GM21737 (cell line): ENCODE measurements around the gene NOC3L.
A peak's percentile ranks its signal among the peaks of the same experiment; 100 is the strongest.
"Not testable (repeated sequence)": the region's sequence is repeated elsewhere in the genome, so short reads cannot be mapped to it uniquely, and the experiment has no call there.

Experiments used
- ATAC-seq: cut with Tn5 transposase; IDR thresholded peaks from one replicate; pipeline ENCODE4 v1.9.1; 2021; ENCODE audit warnings: mild to moderate bottlenecking, moderate library complexity; ENCODE audit not compliant: unreplicated experiment

Gene NOC3L

DNA sequence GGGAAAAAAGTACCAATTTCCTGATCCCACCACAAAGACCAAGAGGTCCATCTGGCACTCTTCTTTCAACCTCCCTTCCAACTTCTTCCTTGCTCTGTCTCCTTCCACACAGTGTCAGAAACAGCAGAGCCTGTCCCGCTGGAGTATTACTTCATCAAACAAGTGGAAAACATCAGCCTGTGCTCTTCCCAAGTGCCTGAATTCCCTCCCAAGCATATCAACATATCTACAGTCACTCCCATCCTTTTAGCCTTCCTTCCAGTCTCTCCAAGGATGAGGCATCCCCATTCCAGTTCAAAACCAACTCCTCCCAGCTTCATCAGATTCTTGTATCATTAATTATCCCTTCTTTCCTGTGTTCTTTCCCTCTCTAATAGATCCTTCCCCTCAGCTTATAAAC, 1.7 kb upstream of the NOC3L start:
- no peak for ATAC-seq

DNA sequence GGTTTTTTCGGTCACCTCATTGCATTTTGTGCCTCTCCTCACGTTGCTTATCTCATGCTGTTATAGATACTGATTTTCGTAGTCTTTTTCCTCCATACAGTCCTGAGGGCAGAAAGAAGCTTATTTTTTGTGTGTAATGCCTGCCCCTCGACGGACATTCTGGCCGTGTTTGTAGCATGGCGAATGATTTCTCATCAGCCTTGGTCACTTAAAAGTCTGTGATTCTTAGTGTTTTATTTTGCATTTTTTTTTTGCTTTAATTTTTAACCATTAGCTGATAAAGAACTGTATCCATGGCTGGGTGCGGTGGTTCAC, 469 bp upstream of the NOC3L start:
- no peak for ATAC-seq

DNA sequence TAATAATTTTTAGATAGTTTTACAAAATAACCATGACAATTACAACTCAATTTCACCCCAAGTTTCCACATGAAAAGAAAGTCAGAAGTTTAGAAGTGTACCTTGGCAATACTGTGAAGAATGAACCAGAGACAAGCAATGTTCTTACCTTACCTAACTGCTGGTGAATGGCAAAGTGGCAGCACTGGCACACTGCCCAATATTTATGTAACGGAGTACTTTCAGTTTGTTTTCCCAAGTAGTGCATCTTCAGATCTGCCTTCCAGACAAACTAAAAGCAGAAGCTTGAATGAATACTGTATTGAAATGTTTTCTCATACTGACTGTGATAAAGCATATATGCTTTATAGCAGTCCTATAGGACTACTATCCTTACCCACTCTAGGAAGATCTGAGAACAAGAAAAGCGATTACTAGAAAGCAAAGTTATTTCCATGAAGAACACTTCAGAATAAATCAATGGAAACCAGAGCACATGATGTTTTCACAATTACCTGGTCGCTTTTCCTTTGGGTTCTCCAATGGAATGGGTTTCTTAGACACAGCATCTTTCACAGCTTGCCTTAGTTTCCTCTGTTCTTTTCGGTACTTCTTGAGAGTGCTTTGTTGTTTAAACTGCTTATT, 1.5 kb downstream of the NOC3L start:
- no peak for ATAC-seq

DNA sequence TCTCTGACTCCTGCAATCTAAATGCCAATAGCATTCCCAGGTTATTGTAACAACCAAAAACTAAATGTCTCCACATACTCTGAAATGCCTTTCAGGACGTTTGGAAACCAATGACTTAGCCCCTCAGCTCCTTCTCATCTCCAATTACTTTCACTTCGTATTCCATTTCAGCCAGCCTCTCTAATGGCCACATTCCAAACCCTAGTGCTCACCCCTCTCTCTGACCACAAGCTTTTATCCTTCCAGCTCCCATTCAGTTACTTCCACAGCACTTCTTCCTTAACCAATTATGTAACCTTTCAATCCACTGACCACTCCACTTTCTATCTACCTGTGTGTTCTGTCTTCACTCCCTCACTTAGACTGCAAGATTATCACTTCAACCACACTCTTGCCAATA, 4.3 kb downstream of the NOC3L start:
- no peak for ATAC-seq

DNA sequence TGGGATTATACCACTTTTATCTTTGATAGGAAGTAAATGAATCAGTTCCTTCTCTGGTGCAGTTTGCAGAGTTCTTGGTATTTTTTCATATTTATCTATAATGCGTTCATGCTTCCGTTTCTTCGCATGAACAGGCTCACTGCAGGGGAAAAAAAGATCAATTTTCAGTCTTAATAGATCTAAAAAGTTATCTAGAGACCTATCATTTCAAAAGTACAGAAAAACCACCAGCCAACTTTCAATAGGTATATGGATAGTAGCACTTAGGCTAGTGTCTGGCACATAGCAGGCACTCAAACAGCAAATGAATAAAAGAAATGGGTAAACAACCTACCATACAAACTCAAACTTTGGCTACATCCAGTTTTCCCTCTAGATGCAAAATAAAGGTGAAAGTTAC, 5.5 kb downstream of the NOC3L start:
- no peak for ATAC-seq

DNA sequence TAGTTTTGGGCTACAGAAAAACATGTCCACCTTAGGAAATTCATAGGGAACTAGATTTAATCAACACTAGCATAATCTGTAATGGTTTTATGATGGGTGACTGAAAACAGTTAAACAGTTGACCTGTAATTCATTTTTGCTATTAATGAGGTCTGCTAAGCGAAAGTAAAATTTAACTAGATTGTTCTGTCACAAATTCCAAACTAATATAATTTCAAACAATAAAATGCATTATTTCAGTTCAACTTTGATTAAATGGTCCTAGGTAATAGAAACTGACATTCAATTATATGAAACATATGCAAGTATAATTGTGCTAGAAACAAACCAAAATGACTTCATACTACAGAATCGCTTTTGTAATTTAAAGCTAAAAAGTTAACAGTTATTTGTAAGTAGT, 6.9 kb downstream of the NOC3L start:
- no peak for ATAC-seq

DNA sequence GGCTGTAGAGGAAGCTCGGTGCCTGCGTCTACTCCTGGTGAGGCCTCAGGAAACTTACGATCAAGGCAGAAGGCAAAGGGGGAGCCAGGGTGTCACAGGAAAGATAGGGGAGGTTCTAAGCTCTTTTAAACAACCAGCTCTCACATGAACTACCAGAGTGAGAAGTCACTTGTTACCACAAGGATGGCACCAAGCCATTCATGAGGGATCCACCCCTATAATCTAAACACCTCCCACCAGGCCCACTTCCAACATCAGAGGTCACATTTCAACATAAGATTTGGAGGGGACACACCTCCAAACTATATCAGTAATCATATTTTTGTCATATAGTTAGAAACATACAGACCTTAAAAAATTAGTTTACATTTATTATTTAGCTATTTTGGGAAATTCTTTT, 9.4 kb downstream of the NOC3L start:
- no peak for ATAC-seq

DNA sequence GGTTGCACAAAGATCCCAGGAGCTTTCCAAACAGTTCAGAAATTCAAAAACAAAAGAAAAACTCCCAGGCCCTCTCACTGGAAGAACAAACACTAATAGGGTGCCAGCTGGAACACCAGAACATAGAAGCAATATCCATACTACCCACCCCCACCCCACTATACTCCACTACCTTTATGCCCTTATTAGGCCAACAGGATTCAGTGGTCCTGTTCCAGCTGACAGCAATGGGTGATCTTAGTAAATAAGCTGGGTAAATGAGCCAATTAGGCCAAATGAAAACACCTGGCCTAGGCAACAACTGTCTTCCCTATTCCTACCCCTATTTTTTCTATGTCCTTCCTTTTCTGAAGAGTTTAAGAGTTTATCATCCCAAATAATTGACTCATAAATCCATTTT, 11.7 kb downstream of the NOC3L start:
- no peak for ATAC-seq

DNA sequence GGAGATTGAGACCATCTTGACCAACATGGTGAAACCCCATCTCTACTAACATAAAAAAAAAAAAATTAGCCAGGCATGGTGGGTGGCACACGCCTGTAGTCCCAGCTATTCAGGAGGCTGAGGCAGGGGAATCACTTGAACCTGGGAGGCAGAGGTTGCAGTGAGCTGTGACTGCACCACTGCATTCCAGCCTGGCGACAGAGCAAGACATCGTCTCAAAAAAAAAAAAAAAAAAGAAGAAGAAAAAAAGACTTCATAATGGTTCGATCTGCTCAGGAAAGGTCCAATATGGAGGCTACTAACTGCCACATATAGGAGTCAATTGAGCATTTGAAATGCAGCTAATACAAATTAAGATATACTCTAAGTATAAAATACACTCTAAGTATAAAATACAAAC, 12.2 kb downstream of the NOC3L start:
- not testable (repeated sequence) for ATAC-seq

DNA sequence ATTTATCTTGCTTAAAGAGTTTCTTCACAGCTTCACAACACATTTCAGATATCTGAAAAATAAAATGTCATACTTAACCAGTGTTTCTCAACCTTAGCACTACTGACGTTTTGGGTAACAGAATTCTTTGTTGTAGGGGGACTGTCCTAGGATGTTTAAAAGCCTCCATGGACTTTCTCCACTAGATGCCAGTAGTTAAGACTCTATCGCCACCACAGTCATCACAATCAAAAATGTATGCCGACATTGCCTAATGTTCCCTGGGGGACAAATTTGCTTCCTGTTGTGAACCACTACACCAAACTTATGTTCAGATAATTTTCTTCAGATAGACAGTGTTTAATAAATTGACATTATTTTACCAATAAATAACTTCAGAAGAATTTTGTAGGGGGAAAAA, 13.4 kb downstream of the NOC3L start:
- no peak for ATAC-seq

DNA sequence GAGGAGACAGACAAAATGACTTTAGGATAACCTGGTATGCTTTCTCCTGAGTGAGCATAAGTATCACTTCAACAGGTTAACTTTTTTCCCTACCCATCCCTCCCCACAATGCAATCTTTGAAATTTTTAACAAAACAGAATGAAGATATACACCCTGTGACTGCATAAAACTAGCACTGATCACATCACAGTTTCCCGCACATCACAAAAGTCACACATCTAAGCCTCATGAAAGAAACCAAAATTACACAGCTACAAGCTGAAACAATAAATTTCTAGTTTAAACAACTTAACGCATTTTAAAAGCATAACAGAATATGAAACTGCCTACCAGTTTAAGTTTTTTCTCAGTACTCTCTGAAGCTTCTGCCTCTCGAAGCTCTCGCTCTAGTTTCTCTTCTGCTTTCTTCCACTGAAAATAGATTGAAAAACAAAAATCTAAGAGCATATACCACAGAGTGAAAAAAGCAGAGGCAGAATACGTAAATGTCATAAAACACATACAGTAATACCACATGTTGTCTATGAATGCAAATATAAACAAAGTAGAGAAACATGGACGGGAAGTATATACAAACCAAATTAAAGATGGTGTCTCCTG, 18.1 kb downstream of the NOC3L start:
- ATAC-seq: peak; percentile 97

DNA sequence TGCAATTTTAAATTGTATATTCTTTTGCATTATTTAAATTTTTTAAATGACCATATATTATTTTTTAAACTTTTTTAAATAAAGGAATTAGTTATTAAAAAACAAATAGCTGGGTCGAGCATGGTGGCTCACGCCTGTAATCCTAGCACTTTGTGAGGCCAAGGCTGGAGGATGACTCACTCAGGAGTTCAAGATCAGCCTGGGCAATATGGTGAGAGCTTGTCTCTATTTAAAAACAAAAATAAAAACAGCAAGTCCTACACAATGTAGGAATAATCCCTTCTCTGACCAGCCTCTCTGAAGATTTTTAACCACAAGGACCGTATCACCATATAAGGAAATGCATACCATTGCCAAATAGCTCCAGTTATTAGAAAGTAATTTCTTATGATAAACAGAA, 19.6 kb downstream of the NOC3L start:
- ATAC-seq: no peak

DNA sequence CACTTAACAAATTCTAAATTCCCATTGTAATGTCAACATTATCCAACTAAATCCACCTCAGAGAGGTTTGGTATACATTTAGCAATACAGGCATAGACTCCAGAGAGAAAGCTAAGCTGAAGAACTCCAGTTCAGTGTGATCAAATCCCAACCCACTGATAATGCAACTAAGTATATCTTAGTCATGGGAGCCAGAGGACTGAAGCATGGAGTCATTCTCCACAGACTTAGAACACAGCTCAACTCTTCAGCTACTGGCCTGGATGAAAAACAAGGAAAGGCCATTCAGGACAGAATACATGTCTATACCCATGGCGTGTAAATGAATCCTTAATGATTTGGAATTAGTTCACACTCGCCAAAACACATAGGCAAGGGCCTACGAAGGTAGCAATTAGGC, 27.9 kb downstream of the NOC3L start:
- ATAC-seq: no peak

DNA sequence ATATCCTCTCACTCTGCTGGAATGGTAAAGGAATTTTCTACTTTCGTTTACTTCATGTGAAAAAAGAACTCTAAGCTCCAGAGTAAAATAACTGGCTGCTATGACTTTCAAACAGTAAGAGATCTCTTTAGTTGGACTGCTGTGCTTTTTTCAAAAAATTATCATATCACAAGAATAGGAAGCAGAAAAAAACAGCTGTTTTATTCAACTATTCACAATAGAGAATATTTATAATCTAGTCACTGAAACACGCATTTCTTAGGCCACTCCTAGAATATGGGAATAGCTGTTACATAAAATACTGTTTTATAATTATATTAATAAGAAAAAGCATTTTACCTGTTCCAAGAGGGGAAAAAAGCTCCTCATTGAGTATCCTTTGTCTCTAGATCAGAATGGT, 29.7 kb downstream of the NOC3L start:
- no peak for ATAC-seq

DNA sequence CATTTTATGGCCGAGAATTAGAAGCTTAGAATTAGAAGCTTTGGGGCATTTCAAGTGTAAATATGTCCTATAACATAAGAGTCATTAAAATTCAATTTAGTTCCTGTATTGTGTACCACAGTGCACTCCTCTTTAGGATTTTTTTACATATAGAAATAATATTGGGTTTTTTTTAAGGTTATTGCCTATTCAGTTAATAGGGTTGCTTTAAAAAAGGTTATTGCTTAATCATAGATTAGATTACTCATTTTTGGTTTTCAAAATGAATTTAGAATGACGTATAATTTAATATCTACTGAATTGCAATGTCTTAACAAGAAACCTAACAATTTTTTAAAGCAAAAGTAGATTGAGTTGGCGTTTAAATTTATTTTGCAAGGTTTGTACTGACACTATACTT, 34.1 kb downstream of the NOC3L start:
- no peak for ATAC-seq

DNA sequence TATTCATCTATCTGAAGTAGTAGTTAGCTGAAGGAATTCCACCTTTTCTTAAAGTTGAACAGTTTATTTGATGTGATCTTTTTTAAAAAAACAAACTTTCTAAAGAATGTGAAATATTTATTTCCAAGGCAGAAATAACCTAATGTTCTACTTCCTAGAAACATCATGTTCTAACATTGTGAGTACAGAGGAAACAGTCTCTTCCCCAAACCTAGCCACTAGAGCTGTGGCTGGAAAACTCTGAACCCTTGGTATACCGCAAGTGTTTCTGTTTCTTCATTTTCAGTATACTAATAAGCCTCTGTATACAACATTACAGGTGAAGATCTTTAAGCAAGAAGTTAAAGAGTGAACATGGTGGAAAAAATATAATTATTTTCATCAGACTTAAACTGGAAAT, 35.1 kb downstream of the NOC3L start:
- no peak for ATAC-seq

DNA sequence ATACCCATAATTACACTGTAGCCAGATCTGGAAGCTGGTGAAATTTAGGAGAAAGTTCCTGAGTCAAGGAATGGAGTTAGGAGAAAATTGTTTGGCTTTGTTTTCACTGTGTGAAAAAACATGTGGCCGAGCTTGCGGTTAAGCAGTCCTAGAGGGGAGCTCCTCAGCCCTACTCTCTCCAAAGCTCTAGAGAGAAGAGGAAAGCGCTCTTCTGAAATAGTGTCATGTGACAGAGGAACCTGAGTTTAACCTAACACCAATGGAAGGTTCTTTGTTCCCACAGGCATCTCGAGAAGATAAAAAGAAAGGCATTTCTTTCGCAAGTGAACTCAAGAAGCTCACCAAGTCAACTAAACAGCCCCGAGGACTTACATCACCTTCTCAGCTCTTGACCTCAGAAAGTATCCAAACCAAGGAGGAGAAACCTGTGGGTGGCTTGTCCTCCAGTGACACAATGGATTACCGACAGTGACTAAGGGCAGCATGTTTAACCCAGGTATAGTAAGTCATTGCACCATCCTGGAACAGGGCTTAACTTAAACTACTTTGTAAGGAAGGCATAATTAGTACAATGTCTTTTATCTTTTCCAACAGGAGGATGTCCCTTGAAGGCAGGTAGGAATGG, 38.0 kb downstream of the NOC3L start:
- ATAC-seq: no peak

DNA sequence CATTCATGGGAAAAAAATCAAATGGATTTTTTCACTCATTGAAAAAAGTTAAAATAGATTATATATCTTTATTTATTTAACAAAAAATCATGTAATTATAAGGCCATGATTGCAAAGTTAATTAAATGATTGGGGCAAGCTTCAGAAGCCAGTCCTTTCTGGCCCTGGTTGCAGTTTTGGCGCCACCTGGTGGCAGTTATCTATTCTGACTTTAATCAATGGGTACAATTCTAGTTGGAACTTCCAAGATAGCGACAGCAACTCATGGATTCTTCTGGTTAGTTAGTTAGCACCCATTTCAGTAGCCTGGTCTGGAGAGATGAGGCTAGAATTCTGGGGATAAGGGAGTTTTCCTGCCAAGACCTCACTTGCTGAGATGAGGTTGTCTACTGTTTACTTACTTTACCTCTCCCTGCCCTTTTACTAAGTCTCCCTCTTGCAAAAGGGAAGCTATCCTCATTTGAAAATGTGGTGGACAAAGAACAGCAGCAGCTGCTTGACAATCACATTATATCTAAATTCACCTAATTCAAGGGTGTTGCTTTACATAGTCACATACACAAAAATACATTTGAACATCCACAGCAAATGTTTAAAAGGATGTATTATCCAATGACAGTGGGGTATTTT, 42.3 kb downstream of the NOC3L start:
- no peak for ATAC-seq

DNA sequence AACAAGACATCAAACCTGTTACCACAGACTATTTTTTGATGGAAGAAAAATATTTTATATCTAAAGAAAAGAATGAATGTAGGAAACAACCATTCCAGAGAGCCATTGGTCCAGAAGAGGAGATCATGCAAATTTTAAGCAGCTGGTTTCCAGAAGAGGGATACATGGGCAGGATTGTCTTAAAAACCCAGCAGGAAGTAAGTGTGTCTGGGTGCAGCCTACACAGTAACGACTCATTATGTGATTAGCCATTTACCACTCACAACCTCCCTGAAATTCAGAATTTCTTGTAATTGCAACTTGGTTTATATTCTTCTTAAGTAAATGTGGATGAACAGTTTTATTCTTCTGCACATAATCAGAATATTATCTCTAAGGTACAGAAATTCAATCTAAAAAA, 46.2 kb downstream of the NOC3L start:
- no peak for ATAC-seq

DNA sequence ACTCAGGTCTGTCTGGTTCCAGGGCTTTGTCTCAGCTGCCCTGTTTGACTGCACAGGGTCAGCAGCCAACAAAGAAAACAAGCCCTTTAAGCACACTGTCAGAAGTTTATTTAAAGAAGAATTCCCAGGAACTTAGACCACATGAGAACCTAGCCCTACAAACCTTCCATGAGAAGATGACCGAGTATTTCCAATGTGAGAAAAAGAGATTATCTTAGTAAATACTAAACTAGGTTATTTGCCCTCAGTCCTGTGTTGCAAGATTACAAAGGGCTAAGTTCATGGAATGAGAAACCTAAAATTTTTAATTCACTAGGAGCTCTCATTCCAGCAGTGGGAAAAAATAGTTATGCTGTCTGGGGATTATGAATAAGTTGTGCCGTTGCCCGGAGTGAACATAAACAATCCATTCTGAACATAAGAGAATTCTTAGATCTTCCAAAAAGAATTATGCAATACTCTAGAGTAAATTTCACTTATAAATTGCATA, 46.7 kb downstream of the NOC3L start:
- no peak for ATAC-seq

DNA sequence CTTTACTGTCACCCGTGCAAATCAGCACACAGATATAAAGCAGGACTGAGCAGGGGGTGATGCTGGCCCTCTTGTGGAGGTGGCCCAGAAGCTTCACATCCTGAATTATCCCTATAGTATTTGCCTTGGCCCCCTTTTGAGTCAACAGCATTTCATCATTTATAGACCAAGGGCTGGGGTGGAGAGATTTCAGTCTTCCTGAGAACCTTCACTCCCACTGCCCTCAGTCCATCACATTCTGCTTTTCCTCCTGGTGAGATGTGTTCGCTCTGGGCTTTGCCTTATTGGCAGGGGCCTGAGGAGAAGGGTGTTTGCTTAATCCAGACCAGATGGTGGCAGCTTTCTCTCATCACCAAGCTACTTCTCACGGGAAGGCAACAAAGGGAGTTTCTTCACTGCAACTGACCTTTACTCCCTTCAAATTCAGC, 47.7 kb downstream of the NOC3L start:
- no peak for ATAC-seq

DNA sequence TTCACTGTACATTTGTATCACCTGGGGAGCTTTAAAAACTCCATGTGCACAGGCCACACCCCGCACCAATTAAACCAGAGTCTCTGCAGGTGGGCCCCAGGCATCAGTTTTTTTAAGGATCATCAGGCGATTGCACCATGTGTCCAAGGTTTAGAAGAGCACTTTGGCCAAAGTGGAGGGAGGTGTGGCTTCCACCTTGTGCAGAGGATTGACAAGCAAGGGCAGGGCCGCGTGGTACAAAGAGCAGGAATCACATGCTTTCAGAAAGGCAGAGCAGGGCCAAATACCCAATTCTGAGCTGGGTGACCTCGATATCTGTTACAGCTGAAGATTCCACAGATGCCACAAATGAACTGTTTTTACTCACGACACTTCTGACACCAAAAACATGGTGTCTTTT, 52.4 kb downstream of the NOC3L start:
- no peak for ATAC-seq
